ENCODE data around the gene EIF4G3. TPM values are rescaled to one million over a fixed set of nuclear protein-coding genes. Genes with fewer than 3 reads are reported as not detected.

Gene EIF4G3
- total and polyA plus RNA-seq, 9 of the 15 experiments (the other 6 are each of a cell fraction or from before 2014, with no cell fraction given) = 6.7 to 40.5 (median 32.1) TPM

DNA sequence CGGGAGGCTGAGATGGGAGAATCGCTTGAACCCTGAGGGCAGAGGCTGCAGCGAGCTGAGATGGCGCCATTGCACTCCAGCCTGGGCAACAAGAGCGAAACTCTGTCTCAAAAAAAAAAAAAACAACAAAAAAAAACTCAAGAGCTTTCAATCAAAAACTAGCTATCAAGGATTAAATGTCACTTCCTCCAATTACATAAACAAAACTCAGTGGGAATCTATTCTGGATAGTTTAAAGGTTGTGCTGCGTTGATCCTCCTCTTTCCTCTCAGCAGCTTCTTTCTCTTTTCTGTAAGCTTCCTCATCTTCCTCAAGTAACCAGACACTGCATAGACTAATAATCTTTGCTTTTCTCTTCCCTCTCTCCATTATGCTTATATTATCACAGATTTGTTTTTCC is 20.7 kb downstream of the EIF4G3 start:
- in situ Hi-C loops (cut with MboI) = no loop called here
- POLR2A ChIA-PET = interaction anchor here (1.5 to 1.6 kb wide), 2 partner anchors 10 to 11 kb away, joined by 4 read pairs; no protein-coding TSS in a partner anchor
- peaks cover 10% of the 10 kb centered on the region; the same call in 1 of the 3 replicates for H3K36me3 ChIP-seq (ENCODE audit: control insufficient read depth, insufficient read depth, low read length)

More for the DNA sequence above, 20.7 kb downstream of the EIF4G3 start:
- H3K4me2 ChIP-seq (ENCODE audit: insufficient read depth, low read length) = no peak overlapping the region
- no peaks in the 10 kb centered on the region for H3K9me1 ChIP-seq (ENCODE audit: control insufficient read depth, insufficient read depth, low read length)
- H3K4me1 ChIP-seq (replicated peaks in 1 of 2; ENCODE audit: control insufficient read depth in 2 of 2, insufficient read depth in 2 of 2, low read length in 2 of 2) = no peaks in the 10 kb centered on the region
- FAIRE-seq = no peak
- peaks cover 17% of the 10 kb centered on the region; the same call in 2 of the 3 replicates for H3K79me2 ChIP-seq (ENCODE audit: control insufficient read depth, insufficient read depth, low read length)
- intact Hi-C loops (cut with micrococcal nuclease) = no loop called here
- no peak for DNase-seq (ENCODE audit: extremely low read depth in 1 of 4, low spot score in 3 of 4)
- no peaks in the 10 kb centered on the region for H3K27me3 ChIP-seq (ENCODE audit: control insufficient read depth in 2 of 2, insufficient read depth in 2 of 2, low read length in 2 of 2)
- 80% methylated on average over 6 of the region's 6 CpGs for WGBS (ENCODE audit: insufficient coverage, low coverage, missing lambda C conversion rate)
- no TSS peak for BruUV-seq (replicated peaks)
- H3K27ac ChIP-seq (ENCODE audit: extremely low read depth, low read depth, low read length) = no peak overlapping the region
- ATAC-seq = no peak
- CTCF ChIA-PET (ENCODE audit: low intra/inter-chr PET ratio) = no interaction called here
- no peaks in the 10 kb centered on the region for H4K20me1 ChIP-seq (replicated peaks; ENCODE audit: control insufficient read depth, insufficient read depth, low read length)
- TF ChIP-seq BDP1 (IDR thresholded peaks at IDR 0.05; ENCODE audit: insufficient read depth, insufficient read length) (no peak), GATAD2B (IDR thresholded peaks at IDR 0.05; ENCODE audit: borderline replicate concordance) (no peak)
- TF ChIP-seq, protein P1, sequence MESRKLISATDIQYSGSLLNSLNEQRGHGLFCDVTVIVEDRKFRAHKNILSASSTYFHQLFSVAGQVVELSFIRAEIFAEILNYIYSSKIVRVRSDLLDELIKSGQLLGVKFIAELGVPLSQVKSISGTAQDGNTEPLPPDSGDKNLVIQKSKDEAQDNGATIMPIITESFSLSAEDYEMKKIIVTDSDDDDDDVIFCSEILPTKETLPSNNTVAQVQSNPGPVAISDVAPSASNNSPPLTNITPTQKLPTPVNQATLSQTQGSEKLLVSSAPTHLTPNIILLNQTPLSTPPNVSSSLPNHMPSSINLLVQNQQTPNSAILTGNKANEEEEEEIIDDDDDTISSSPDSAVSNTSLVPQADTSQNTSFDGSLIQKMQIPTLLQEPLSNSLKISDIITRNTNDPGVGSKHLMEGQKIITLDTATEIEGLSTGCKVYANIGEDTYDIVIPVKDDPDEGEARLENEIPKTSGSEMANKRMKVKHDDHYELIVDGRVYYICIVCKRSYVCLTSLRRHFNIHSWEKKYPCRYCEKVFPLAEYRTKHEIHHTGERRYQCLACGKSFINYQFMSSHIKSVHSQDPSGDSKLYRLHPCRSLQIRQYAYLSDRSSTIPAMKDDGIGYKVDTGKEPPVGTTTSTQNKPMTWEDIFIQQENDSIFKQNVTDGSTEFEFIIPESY (CRISPR knock-in tag; IDR thresholded peaks at IDR 0.05) = peak; percentile 19; the same call in 1 of the 2 replicates
- no peaks in the 10 kb centered on the region for H3K9me3 ChIP-seq (replicated peaks; ENCODE audit: control insufficient read depth, insufficient read depth, low read depth, low read length)
- no peak overlapping the region for H3K4me3 ChIP-seq
- no peak overlapping the region for H3K9ac ChIP-seq (ENCODE audit: insufficient read depth in 1 of 2, low read depth in 2 of 2, low read length in 2 of 2)
- H2AFZ ChIP-seq (ENCODE audit: low read depth, low read length) = no peak overlapping the region

All from K562 (cell line).